HL-60 (cell line): ENCODE results near the gene KPNA1.

ENCODE experiments used
- DNase-seq, 2 experiments: peaks; one replicate each; pipeline ENCODE4 v3.0.0-alpha.2; 2010 to 2020; ENCODE audit warnings: low read depth in 1 of 2, low spot score in 1 of 2
- H3K27ac ChIP-seq: fragments of 250-450 bp; sonication (Bioruptor Pico); replicated peaks from 2 replicates; pipeline ENCODE4 v1.5.1; 2020; ENCODE audit warnings: mild to moderate bottlenecking, moderate library complexity
- H3K27me3 ChIP-seq: fragments of 250-450 bp; sonication (Bioruptor Pico); 2 replicates; pipeline ENCODE4 v1.5.1; 2021; ENCODE audit warnings: mild to moderate bottlenecking, moderate library complexity; ENCODE audit not compliant: insufficient read depth, poor library complexity, severe bottlenecking
- H3K4me3 ChIP-seq: replicated peaks from 2 replicates; pipeline ENCODE4 v1.5.1; 2011; ENCODE audit warnings: mild to moderate bottlenecking, control low read depth, low read length; ENCODE audit not compliant: insufficient read depth
- GABPA ChIP-seq: IDR thresholded peaks from 2 replicates; pipeline ENCODE4 v1.6.1; 2012; ENCODE audit warnings: low read depth
- POLR2AphosphoS5 ChIP-seq: IDR thresholded peaks from 2 replicates; pipeline ENCODE4 v1.6.1; 2012; ENCODE audit warnings: low read depth
- SPI1 ChIP-seq: IDR thresholded peaks from 2 replicates; pipeline ENCODE4 v1.6.1; 2012; ENCODE audit warnings: low read depth, mild to moderate bottlenecking, borderline replicate concordance
- TF ChIP-seq, protein P1 (sequence below): IDR thresholded peaks from 2 replicates; pipeline ENCODE4 v1.6.1; 2012; ENCODE audit warnings: low read depth; ENCODE audit not compliant: insufficient replicate concordance
- TF ChIP-seq, protein P2 (sequence below): IDR thresholded peaks from one replicate; pipeline ENCODE4 v1.5.1; 2011; ENCODE audit warnings: low read length, control low read depth, inconsistent platforms; ENCODE audit not compliant: insufficient read depth

KPNA1 gene

DNA sequence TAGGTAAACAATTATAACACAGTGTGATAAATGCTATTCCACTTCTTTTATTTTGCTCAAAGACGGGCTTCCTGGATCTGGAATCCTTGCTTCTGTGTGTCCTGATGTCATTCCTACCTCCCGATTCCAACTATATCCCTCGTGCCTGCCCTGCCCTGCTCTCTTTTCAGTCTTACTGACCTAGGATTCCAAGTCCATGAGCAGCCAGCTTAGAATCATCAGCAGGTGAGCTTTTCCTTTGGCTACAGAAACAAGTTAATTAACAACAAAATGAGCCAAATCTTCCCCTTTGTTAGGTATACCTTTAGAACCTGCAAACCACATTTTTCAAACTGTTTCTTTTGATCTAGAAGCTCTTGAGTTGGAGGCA lies 21.9 kb upstream of the KPNA1 start:
- no peak overlapping the region for H3K27ac ChIP-seq

DNA sequence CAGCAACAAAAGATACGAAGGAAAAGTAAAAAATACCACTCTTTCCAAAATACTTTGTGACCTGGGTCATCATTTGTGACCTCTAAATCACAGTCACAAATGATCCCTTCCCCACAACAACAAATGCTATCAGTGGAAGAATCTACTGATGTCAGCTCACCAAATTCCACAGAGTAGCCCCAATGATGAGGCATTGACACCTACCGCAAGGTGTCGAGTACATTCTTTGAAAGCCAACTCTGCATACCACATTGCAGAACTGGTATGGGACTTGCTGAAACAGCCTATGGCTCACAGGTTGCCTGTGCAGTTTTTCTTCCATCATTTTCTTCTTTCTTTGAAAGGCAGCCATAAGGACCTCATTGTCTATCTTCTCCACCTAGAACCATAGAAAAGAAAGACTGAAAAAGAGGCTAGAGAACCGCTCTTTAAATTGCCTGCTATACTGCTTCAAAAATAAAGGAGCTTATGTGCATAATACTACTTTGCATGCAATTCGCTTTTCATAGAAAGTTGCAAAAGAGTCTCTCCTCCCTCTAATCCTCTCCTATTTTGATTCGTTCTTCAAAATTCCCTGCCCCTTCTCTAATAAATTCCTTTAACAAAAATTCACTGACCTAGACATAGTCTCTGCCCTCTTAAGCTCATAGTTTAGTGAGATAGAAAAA lies 21.4 kb upstream of the KPNA1 start:
- TF ChIP-seq SPI1 (no peak), GABPA (no peak), POLR2AphosphoS5 (no peak)
- TF ChIP-seq, protein P1, sequence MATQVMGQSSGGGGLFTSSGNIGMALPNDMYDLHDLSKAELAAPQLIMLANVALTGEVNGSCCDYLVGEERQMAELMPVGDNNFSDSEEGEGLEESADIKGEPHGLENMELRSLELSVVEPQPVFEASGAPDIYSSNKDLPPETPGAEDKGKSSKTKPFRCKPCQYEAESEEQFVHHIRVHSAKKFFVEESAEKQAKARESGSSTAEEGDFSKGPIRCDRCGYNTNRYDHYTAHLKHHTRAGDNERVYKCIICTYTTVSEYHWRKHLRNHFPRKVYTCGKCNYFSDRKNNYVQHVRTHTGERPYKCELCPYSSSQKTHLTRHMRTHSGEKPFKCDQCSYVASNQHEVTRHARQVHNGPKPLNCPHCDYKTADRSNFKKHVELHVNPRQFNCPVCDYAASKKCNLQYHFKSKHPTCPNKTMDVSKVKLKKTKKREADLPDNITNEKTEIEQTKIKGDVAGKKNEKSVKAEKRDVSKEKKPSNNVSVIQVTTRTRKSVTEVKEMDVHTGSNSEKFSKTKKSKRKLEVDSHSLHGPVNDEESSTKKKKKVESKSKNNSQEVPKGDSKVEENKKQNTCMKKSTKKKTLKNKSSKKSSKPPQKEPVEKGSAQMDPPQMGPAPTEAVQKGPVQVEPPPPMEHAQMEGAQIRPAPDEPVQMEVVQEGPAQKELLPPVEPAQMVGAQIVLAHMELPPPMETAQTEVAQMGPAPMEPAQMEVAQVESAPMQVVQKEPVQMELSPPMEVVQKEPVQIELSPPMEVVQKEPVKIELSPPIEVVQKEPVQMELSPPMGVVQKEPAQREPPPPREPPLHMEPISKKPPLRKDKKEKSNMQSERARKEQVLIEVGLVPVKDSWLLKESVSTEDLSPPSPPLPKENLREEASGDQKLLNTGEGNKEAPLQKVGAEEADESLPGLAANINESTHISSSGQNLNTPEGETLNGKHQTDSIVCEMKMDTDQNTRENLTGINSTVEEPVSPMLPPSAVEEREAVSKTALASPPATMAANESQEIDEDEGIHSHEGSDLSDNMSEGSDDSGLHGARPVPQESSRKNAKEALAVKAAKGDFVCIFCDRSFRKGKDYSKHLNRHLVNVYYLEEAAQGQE = no peak
- TF ChIP-seq, protein P2, sequence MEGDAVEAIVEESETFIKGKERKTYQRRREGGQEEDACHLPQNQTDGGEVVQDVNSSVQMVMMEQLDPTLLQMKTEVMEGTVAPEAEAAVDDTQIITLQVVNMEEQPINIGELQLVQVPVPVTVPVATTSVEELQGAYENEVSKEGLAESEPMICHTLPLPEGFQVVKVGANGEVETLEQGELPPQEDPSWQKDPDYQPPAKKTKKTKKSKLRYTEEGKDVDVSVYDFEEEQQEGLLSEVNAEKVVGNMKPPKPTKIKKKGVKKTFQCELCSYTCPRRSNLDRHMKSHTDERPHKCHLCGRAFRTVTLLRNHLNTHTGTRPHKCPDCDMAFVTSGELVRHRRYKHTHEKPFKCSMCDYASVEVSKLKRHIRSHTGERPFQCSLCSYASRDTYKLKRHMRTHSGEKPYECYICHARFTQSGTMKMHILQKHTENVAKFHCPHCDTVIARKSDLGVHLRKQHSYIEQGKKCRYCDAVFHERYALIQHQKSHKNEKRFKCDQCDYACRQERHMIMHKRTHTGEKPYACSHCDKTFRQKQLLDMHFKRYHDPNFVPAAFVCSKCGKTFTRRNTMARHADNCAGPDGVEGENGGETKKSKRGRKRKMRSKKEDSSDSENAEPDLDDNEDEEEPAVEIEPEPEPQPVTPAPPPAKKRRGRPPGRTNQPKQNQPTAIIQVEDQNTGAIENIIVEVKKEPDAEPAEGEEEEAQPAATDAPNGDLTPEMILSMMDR = no peak
- DNase-seq = no peak
- Histone ChIP-seq H3K27me3 (no peaks in the 10 kb centered on the region), H3K4me3 (no peak overlapping the region), H3K27ac (no peak overlapping the region)

More for the DNA sequence above, 21.9 kb upstream of the KPNA1 start:
- Histone ChIP-seq H3K27me3 (no peaks in the 10 kb centered on the region), H3K4me3 (no peak overlapping the region)
- DNase-seq = no peak
- TF ChIP-seq POLR2AphosphoS5 (no peak), SPI1 (no peak), GABPA (no peak)
- TF ChIP-seq, protein P2 = no peak
- TF ChIP-seq, protein P1 = no peak

DNA sequence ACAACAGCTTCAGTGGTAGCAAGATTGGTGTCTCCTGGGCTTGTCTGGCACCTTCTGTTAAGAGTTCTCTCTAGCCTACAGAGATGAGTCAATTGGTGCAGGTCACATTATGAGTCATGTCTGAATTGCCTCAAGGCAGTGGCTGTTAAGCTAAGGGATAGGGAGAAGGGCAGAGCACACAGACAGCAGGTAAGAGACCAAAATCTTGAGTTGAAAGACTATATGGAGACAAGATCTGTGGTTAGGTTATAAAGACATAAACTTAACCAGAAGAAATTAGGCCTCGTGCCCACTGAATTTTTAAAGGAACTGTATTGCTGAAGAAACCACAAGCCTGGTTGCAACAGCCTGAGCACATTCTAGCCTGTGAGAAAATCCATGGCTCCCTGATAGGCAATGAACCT lies 19.2 kb upstream of the KPNA1 start:
- Histone ChIP-seq H3K27me3 (no peaks in the 10 kb centered on the region), H3K27ac (0 out of 2 replicates have a peak overlapping the region, but pooled peaks have one; percentile 2), H3K4me3 (no peak overlapping the region)
- peak; percentile 51 to 82 for DNase-seq
- TF ChIP-seq POLR2AphosphoS5 (0 out of 2 replicates have a peak, but pooled peaks have one; percentile 29), SPI1 (peak; percentile 71)
- TF ChIP-seq, protein P2 = no peak
- TF ChIP-seq, protein P1 = no peak
